ENCODE measurements around the gene UNC80. TPM values are rescaled to one million over a fixed set of nuclear protein-coding genes. Genes with fewer than 3 reads are reported as not detected.

Gene UNC80
- total and polyA plus RNA-seq, 12 donors = 3.0 to 20.2 (median 6.3) TPM

- WGBS, 4 donors = 81 to 88% (median 86%) methylated on average over 2 of the region's 2 CpGs
- H3K36me3 ChIP-seq (replicated peaks in 1 of 2) = no peaks in the 10 kb centered on the region
- H3K4me1 ChIP-seq (replicated peaks in 1 of 2) = no peaks in the 10 kb centered on the region
- H3K27me3 ChIP-seq = no peaks in the 10 kb centered on the region
- H3K4me3 ChIP-seq = no peak overlapping the region
- H3K27ac ChIP-seq = no peak overlapping the region
- H3K9me3 ChIP-seq (replicated peaks in 1 of 3) = no peaks in the 10 kb centered on the region
- intact Hi-C loops (cut with DNase I) = no loop called here
- DNase-seq = no peak
- TF ChIP-seq POLR2A (IDR thresholded peaks at IDR 0.05) = no peak
- TF ChIP-seq CTCF (IDR thresholded peaks at IDR 0.05) = no peak
Observed at GRCh38 chr2:209913786-209914345, 142.2 kb downstream of the UNC80 start.

- 58 to 69% (median 65%) methylated on average over 2 of the region's 2 CpGs for WGBS, 4 donors
- Histone ChIP-seq H3K4me1 (replicated peaks in 1 of 2) (no peaks in the 10 kb centered on the region), H3K4me3 (no peak overlapping the region), H3K9me3 (replicated peaks in 1 of 3) (no peaks in the 10 kb centered on the region), H3K36me3 (replicated peaks in 1 of 2) (no peaks in the 10 kb centered on the region), H3K27ac (no peak overlapping the region), H3K27me3 (no peaks in the 10 kb centered on the region)
- TF ChIP-seq POLR2A (IDR thresholded peaks at IDR 0.05) (no peak), CTCF (IDR thresholded peaks at IDR 0.05) (no peak)
- no peak for DNase-seq
- intact Hi-C loops (cut with DNase I) = no loop called here
Observed at GRCh38 chr2:209917154-209917771, 145.6 kb downstream of the UNC80 start.

- Histone ChIP-seq H3K36me3 (replicated peaks in 1 of 2) (no peaks in the 10 kb centered on the region), H3K27ac (no peak overlapping the region), H3K27me3 (no peaks in the 10 kb centered on the region), H3K4me3 (no peak overlapping the region), H3K9me3 (replicated peaks in 1 of 3) (no peaks in the 10 kb centered on the region), H3K4me1 (replicated peaks in 1 of 2) (no peaks in the 10 kb centered on the region)
- WGBS, 4 donors = 91 to 96% (median 95%) methylated on average over 6 of the region's 6 CpGs
- intact Hi-C loops (cut with DNase I) = no loop called here
- no peak for TF ChIP-seq POLR2A (IDR thresholded peaks at IDR 0.05)
- TF ChIP-seq CTCF (IDR thresholded peaks at IDR 0.05) = no peak
- no peak for DNase-seq
Observed at GRCh38 chr2:209918251-209918650, 146.6 kb downstream of the UNC80 start.

GRCh38 chr2:209922116-209922515 lies 150.5 kb downstream of the UNC80 start:
- intact Hi-C loops (cut with DNase I) = no loop called here

More at GRCh38 chr2:209922116-209922515, 150.5 kb downstream of the UNC80 start:
- H3K9me3 ChIP-seq (replicated peaks in 1 of 3) = no peaks in the 10 kb centered on the region
- H3K27ac ChIP-seq = no peak overlapping the region
- 80 to 86% (median 83%) methylated on average over 8 of the region's 8 CpGs for WGBS, 4 donors
- DNase-seq = no peak
- no peaks in the 10 kb centered on the region for H3K36me3 ChIP-seq (replicated peaks in 1 of 2)
- no peaks in the 10 kb centered on the region for H3K4me1 ChIP-seq (replicated peaks in 1 of 2)
- no peak for TF ChIP-seq POLR2A (IDR thresholded peaks at IDR 0.05)
- no peak for TF ChIP-seq CTCF (IDR thresholded peaks at IDR 0.05)
- H3K27me3 ChIP-seq = no peaks in the 10 kb centered on the region
- H3K4me3 ChIP-seq = no peak overlapping the region

Measured in adrenal gland (tissue), 12 donors.